NCI-H2107 treated with DMSO at 0.1 percent for 48 hours (cell line): ENCODE results near the gene RGL2.
"Not testable (repeated sequence)": the region's sequence is repeated elsewhere in the genome, so short reads cannot be mapped to it uniquely, and the experiment has no call there.

Experiments used
- DNase-seq: peaks from one replicate; lab custom pipeline; 2025; ENCODE audit not compliant: unreplicated experiment; lab: John Stamatoyannopoulos, UW

Gene RGL2

GRCh38 chr6:33298773-33299236 lies at the start of gene RGL2:
Gene RGL2, minus strand, starts transcription at chr6:33298942. Its CDS starts 332 bp downstream, at chr6:33298610.
- DNase-seq, result no peak

GRCh38 chr6:33347816-33348215 lies 49.1 kb upstream of the RGL2 start:
- DNase-seq, result no peak

- not testable (repeated sequence) for DNase-seq
These were observed 48.2 kb upstream of the RGL2 start for GRCh38 chr6:33346972-33347371.

- DNase-seq, result peak; percentile 36
These were observed 46.3 kb upstream of the RGL2 start for GRCh38 chr6:33344701-33345697.

- no peak for DNase-seq
These were observed 45.3 kb upstream of the RGL2 start for GRCh38 chr6:33343953-33344611.

GRCh38 chr6:33343606-33343952 lies 44.8 kb upstream of the RGL2 start:
- DNase-seq, result not testable (repeated sequence)

- no peak for DNase-seq
These were observed 40.5 kb upstream of the RGL2 start for GRCh38 chr6:33339193-33339592.

- no peak for DNase-seq
These were observed 37.8 kb upstream of the RGL2 start for GRCh38 chr6:33336495-33336894.

GRCh38 chr6:33335916-33336315 lies 37.2 kb upstream of the RGL2 start:
- DNase-seq, result no peak

- no peak for DNase-seq
These were observed 34.9 kb upstream of the RGL2 start for GRCh38 chr6:33333666-33334065.

GRCh38 chr6:33330736-33331135 lies 32.0 kb upstream of the RGL2 start:
- DNase-seq, result no peak

GRCh38 chr6:33329058-33329457 lies 30.3 kb upstream of the RGL2 start:
- DNase-seq, result no peak

- DNase-seq, result no peak
These were observed 25.4 kb upstream of the RGL2 start for GRCh38 chr6:33324125-33324524.

- DNase-seq, result no peak
These were observed 24.8 kb upstream of the RGL2 start for GRCh38 chr6:33323623-33323948.

GRCh38 chr6:33321227-33321626 lies 22.5 kb upstream of the RGL2 start:
- no peak for DNase-seq

- no peak for DNase-seq
These were observed 21.8 kb upstream of the RGL2 start for GRCh38 chr6:33320315-33321181.

GRCh38 chr6:33319939-33320314 lies 21.2 kb upstream of the RGL2 start:
- no peak for DNase-seq

- DNase-seq, result no peak
These were observed 19.8 kb upstream of the RGL2 start for GRCh38 chr6:33318426-33319073.

- peak; percentile 79 for DNase-seq
These were observed 19.1 kb upstream of the RGL2 start, which contains the start of gene ZBTB22 for GRCh38 chr6:33317669-33318425. Gene ZBTB22, minus strand, starts transcription at chr6:33317744. Its CDS starts 828 bp downstream, at chr6:33316916.

- no peak for DNase-seq
These were observed 18.6 kb upstream of the RGL2 start for GRCh38 chr6:33317419-33317668.
